HAP-1 (cell line): ENCODE measurements around the gene RPL10.

Experiments
- DNase-seq, 2 experiments: peaks; one replicate each; pipeline ENCODE4 v3.0.0-alpha.2; 2016 to 2020; ENCODE audit warnings: low spot score in 2 of 2
- H3K27me3 ChIP-seq: fragments of 250-450 bp; sonication (Bioruptor Pico); 2 replicates; pipeline ENCODE4 v1.5.1; 2020; ENCODE audit warnings: low read depth, mild to moderate bottlenecking, moderate library complexity
- H3K36me3 ChIP-seq: fragments of 250-450 bp; sonication (Bioruptor Pico); replicated peaks from 2 replicates; pipeline ENCODE4 v1.5.1; 2020; ENCODE audit warnings: mild to moderate bottlenecking
- H3K4me1 ChIP-seq: fragments of 250-450 bp; sonication (Bioruptor Pico); 2 replicates; pipeline ENCODE4 v1.5.1; 2020; ENCODE audit warnings: mild to moderate bottlenecking
- H3K4me3 ChIP-seq: fragments of 250-450 bp; sonication (Bioruptor Pico); 2 replicates; pipeline ENCODE4 v1.5.1; 2020; ENCODE audit warnings: mild to moderate bottlenecking, moderate library complexity
- H3K9me3 ChIP-seq: fragments of 250-450 bp; sonication (Bioruptor Pico); 2 replicates; pipeline ENCODE4 v1.5.1; 2020; ENCODE audit warnings: mild to moderate bottlenecking, moderate library complexity
- in situ Hi-C: fragments of 300-500 bp; cut with MboI; formaldehyde crosslinking; loops from 3 replicates; pipeline ENCODE4 v1.14.3; 2020; ENCODE audit warnings: low sequenced_read_pairs, inconsistent platforms, mixed read lengths

Gene RPL10

DNA sequence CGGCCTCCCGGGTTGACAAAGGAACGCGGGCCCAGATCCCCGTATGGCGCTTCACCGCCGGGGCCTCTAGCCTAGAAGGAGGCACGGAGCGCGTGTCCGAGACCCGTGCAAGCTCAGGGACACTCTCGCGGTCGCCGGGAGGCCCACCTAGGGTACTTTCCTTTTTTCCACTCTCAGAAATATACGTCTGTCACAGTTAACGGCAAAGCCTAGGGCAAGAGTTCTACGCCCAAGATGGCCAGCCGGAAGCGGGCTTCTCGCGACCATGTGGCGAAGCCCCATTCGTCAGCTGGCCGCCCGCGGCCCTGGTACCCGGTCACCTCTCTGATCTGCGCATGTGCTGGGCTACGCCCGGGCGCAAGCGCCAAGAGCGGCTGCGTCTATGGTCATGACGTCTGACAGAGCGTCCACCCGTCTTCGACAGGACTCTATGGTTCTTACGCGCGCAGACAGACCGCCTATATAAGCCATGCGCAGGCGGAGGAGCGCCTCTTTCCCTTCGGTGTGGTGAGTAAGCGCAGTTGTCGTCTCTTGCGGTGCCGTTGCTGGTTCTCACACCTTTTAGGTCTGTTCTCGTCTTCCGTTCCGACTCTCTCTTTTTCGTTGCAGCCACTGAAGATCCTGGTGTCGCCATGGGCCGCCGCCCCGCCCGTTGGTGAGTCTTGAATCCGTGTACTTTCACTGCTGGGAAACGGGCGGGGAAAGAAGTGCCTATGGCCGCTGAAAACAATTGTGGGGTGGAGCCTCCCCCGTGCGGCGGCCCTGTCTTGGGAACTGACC lies at the start of gene RPL10:
Gene RPL10, plus strand, starts transcription at position 490 of the 780 bp plus-strand sequence. Its CDS starts 143 bp downstream, at position 633.
- Histone ChIP-seq H3K4me1 (peaks cover 9% of the 10 kb centered on the region), H3K4me3 (peak within 1 kb of the TSS; percentile 78)
- in situ Hi-C loops, result loop anchor here (25.0 kb wide), 1 partner anchor 364 kb away; the partner anchor contains the start of genes DKC1 and GAB3

DNA sequence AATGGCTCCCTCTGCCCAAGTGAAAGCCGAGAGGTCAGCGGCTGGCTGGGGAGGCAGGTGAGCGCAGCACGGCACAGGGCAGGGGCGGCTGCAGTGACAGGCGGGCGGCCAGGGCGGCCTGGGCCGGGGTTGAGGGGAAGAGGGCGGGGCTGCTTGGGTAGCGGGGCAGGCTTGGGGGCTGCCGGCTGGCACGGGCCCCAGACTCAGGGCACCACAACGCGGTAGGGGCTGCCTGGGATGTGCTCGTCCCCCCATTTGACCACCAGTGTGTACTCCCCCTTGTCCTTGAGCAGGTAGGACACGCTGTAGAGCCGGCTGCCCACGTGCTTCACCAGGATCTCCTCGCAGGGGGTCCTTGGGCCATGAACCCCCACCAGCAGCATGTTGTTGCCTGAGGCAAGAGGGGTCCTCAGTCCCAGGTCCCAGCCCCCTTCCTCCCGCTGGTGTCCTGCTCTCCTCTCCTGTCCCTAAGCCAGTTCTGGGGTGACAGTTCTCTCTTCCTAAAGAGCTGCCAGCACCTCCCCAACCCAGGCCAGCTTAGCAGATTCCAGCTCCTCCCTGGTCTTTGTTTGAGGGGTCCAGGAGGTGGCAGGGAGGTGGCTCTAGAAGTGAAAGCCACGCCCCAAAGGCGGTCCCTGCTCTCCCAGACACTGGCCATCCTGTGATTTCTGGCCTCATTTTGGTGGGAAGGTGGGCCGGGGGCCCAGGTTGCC lies 49.4 kb upstream of the RPL10 start:
- Histone ChIP-seq H3K27me3 (no peaks in the 10 kb centered on the region), H3K9me3 (no peaks in the 10 kb centered on the region), H3K36me3 (peaks cover 58% of the 10 kb centered on the region), H3K4me3 (no peak overlapping the region), H3K4me1 (no peaks in the 10 kb centered on the region)
- no peak for DNase-seq
- in situ Hi-C loops, result loop anchor here (25.0 kb wide), 2 partner anchors 337 to 1412 kb away; partner anchors contain the start of gene IRAK1

More for the DNA sequence above, at the start of gene RPL10:
- Histone ChIP-seq H3K36me3 (peaks cover 32% of the 10 kb centered on the region), H3K27me3 (no peaks in the 10 kb centered on the region), H3K9me3 (no peaks in the 10 kb centered on the region)
- DNase-seq, result peak; percentile 97 to 99

DNA sequence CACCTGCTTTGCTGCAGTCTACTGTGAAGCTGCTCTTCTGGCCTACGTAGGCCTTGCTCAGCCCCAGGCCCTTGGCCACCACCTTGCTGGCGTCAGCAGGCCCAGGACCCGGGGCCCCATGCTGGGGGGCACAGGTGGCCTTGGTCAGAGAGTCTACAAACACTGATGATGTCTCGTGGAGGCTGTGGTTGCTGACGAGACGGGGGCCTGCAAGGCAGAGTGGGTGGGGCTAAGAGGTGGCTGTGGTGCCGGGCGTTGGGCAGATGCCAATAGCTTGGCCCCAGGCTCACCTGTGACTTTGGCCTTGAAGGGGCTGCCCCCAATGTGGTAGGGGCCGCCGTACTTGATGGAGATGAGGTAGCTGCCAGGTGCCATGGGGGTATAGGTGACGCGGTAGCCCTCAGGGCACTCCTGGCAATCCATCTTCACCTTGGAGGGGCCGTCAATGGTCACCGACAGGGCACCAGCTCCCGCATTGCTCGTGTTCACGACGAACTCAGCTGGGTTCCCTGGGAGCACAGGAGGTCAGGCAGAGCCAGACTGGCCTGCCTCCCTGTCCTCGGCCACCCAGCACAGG lies 48.7 kb upstream of the RPL10 start:
- Histone ChIP-seq H3K9me3 (no peaks in the 10 kb centered on the region), H3K4me3 (no peak overlapping the region), H3K27me3 (no peaks in the 10 kb centered on the region), H3K4me1 (no peaks in the 10 kb centered on the region), H3K36me3 (peaks cover 65% of the 10 kb centered on the region)
- in situ Hi-C loops, result loop anchor here (25.0 kb wide), 2 partner anchors 337 to 1412 kb away; partner anchors contain the start of gene IRAK1
- DNase-seq, result no peak

DNA sequence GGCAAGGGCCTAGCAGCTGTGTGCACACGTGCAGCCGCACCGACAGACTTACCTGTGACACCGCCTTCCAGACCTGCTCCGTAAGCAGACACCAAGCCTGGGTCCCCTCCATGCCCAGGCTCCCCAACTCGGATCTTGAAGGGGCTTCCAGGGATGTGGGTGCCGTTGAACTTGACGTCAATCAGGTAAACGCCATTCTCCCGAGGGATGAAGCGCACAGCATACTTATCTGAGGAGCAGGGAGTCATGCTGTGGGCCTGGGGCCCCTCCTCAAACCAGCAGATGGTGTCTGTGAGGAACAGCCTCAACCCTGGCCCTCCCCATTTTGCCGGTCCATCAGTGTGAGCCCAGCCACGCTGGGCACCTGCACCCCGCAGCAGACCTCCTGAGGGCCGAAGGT lies 48.2 kb upstream of the RPL10 start:
- Histone ChIP-seq H3K4me3 (no peak overlapping the region), H3K9me3 (no peaks in the 10 kb centered on the region), H3K4me1 (no peaks in the 10 kb centered on the region), H3K27me3 (no peaks in the 10 kb centered on the region), H3K36me3 (peaks cover 70% of the 10 kb centered on the region)
- no peak for DNase-seq
- in situ Hi-C loops, result loop anchor here (25.0 kb wide), 3 partner anchors 187 to 1413 kb away; partner anchors contain the start of genes G6PD, IKBKG and IRAK1

DNA sequence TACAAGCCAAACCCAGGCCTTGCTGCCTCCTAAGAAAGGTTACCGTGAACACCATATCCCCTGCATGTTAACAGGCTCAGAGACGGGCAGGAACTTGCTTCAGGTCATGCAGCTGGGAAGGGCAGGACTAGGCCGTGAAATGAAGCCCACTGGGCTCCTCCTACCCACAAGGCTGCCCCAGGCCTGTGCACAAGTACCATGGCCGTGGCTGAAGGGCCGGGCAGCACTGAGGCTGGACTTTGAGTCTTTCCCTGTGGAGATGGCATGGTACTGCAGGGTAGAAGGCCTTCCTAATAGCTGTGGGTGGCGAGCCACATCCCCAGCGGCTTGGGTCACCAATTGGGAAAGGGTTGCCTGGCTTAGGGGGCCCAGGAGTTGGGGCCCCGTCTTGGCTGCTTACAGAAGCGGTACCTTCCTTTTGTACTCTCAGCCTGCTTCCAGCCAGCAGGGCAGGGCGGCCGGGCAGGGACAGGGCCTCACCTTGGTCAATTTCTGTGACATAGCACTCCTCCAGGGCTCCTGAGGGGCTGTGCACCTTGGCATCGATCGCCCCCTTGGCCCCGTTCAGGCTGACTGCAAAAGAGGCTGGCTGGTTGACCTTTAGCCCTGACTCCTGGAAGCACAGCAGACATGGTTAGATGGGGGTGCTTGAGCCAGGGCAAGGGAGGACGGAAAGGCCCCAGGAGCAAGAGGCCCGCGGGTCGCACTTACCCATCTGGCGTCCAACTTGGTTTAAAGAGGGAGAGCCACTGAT lies 47.6 kb upstream of the RPL10 start:
- Histone ChIP-seq H3K27me3 (no peaks in the 10 kb centered on the region), H3K4me1 (no peaks in the 10 kb centered on the region), H3K36me3 (peaks cover 76% of the 10 kb centered on the region), H3K4me3 (no peak overlapping the region), H3K9me3 (no peaks in the 10 kb centered on the region)
- in situ Hi-C loops, result loop anchor here (25.0 kb wide), 1 partner anchor 187 kb away; the partner anchor contains the start of genes G6PD and IKBKG
- DNase-seq, result no peak

DNA sequence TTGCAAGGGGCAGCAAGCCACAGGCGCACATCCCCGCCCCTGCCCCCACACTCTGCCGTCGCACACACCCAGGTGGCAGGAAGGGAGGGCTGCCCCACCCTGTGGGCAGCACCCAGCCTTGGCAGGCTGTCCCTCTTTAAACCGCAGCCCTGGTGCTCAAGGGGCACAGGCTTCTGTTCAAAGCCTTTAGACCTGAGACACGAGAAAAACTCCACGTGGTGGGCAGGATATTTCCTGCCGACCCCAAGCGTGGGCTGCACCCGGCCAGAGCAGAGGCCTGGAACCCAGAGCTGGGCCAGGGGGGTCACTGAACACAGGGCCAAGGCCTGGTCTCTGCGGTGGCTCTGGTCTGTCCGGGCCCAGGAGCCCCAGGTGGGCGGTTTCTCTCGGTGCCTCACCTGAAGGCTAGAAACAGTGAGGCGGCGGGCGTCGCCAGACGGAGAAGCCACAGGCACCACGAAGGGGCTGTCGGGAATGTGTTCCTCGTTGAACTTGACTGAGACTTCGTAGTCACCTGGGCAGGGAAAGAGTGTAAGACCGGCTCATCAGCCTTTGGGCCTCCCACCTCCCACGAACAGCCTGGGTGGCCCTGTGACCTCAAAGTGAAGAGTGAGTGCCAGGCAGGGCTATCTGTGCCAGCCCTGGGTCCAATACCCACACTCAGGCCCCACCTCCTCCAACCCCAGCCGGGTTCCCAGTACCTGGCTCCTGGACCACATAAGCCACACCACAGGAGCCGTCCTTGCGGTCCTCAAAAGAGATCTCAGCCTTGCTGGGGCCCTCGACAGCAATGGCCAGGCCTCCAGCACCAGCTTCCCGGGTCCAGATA lies 46.8 kb upstream of the RPL10 start:
- no peaks in the 10 kb centered on the region for H3K9me3 ChIP-seq
- no peaks in the 10 kb centered on the region for H3K27me3 ChIP-seq
- no peak overlapping the region for H3K4me3 ChIP-seq
- H3K4me1 ChIP-seq, result no peaks in the 10 kb centered on the region
- DNase-seq, result no peak
- H3K36me3 ChIP-seq, result peaks cover 84% of the 10 kb centered on the region
- in situ Hi-C loops, result loop anchor here (25.0 kb wide), 1 partner anchor 186 kb away; the partner anchor contains the start of genes G6PD and IKBKG

DNA sequence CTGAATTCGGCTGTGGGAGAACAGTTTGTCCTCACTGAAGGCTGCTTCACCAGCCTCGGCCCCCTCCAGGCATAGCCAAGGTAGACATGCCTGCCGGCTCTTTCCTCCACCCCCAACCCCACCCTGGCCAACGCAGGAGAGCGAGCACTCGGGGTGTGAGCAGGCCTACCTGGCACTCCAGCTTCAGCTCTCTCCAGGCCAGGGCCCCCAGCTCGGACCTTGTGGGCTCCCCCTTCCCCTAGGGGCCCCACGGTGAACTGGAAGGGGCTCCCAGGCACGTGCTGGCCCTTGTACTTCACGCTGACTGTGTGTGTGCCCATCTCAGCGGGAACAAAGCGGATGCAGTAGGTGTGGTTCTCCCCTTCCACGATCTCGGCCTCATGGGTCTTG lies 46.2 kb upstream of the RPL10 start:
- H3K4me1 ChIP-seq, result no peaks in the 10 kb centered on the region
- in situ Hi-C loops, result loop anchor here (25.0 kb wide), 1 partner anchor 185 kb away; the partner anchor contains the start of genes G6PD and IKBKG
- H3K36me3 ChIP-seq, result peaks cover 90% of the 10 kb centered on the region
- no peaks in the 10 kb centered on the region for H3K27me3 ChIP-seq
- DNase-seq, result no peak
- no peak overlapping the region for H3K4me3 ChIP-seq
- no peaks in the 10 kb centered on the region for H3K9me3 ChIP-seq

DNA sequence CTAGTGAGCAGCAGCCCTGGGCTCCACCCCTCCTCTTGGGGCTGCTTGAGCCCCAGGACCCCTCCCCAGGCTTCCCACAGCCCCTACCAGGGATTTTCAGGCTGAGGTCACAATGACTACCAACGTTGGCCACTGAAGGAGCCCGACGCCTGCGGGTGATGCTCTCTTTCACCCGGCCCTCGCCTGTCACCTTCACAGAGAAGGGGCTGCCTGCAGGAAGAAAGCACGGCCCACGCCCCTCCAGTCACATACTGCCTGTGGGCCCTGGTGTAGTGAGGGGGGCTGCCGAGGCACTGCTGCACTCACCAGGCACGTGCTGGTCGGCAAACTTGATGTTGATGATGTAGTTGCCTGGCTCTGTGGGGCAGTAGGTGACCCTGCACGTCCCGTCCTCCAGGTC lies 45.7 kb upstream of the RPL10 start:
- Histone ChIP-seq H3K36me3 (peaks cover 95% of the 10 kb centered on the region), H3K27me3 (no peaks in the 10 kb centered on the region), H3K9me3 (no peaks in the 10 kb centered on the region), H3K4me3 (no peak overlapping the region), H3K4me1 (no peaks in the 10 kb centered on the region)
- in situ Hi-C loops, result loop anchor here (25.0 kb wide), 1 partner anchor 185 kb away; the partner anchor contains the start of genes G6PD and IKBKG
- no peak for DNase-seq

DNA sequence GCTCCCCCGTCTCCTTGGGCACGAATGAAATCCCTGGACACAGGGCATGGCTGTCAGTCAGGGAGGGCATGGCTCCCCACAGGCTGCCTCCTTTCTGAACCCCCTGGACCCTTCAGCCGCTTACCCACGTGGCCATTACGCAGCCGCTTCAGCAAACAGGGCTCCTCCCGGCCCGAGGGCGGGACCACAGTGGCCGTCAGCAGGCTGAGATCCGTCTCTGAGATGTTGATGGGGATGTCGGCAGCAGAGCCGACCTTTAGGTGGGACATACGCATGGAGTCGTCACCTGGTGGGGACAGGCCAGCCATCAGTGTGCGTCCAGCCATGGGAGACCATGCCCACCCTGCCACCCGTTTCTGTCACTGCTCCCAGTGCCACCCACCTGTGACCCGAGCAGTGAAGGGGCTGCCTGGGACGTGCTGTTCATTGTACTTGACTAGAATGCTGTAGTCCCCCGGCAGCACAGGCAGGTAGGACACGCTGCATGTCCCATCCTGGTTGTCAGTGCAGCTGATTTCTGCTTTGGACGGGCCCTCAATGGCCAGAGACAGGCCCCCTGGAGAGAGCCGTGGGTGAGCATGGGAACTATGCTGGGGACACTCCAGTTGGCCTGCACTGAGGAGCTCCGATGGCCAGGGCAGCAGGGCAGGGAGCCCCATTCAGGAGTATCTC lies 44.9 kb upstream of the RPL10 start:
- peaks cover 100% of the 10 kb centered on the region for H3K36me3 ChIP-seq
- DNase-seq, result no peak
- in situ Hi-C loops, result loop anchor here (25.0 kb wide), 1 partner anchor 184 kb away; the partner anchor contains the start of genes G6PD and IKBKG
- H3K4me1 ChIP-seq, result no peaks in the 10 kb centered on the region
- H3K9me3 ChIP-seq, result no peaks in the 10 kb centered on the region
- H3K4me3 ChIP-seq, result no peak overlapping the region
- H3K27me3 ChIP-seq, result no peaks in the 10 kb centered on the region

DNA sequence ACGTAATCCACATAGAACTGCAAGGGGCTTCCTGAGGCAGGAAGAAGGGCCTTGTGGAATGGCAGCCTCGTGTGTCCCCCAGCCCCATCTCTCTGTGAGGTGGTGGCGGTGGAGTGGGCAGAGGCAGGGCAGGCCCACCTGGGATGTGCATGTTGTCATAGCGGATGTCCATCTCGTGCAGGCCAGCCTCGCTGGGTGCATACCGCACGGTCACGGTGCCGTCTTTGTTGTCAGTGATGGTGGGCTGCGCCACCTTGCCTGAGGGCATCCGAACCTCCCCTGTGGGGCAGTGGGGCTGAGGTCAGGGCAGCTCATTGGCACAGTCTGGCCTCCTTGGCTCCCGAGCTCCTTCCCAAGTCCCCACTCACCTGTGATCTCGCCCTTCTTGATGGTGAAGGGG lies 44.2 kb upstream of the RPL10 start:
- Histone ChIP-seq H3K9me3 (no peaks in the 10 kb centered on the region), H3K4me1 (no peaks in the 10 kb centered on the region), H3K27me3 (no peaks in the 10 kb centered on the region), H3K36me3 (peaks cover 100% of the 10 kb centered on the region), H3K4me3 (no peak overlapping the region)
- in situ Hi-C loops, result loop anchor here (25.0 kb wide), 1 partner anchor 183 kb away; the partner anchor contains the start of genes G6PD and IKBKG
- no peak for DNase-seq

DNA sequence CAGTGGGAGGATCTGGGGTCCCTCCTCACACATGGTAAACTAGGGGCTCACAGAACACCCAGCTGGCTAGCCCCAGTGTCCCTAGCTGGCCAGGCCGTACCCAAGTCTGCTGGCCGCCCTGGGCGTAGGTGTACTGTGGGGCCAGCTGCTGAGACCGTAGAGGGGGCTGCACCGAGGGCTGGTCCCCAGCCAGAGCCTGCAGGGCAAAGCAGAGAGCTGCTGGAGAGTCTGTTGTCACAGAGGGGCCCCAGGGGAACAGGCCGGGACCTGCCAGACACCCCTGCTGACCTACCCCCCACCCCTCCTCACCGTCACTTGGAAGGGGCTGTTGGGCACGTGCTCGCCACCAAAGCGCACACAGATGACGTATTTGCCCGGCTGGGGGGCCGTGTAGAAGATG lies 43.7 kb upstream of the RPL10 start:
- in situ Hi-C loops, result loop anchor here (25.0 kb wide), 1 partner anchor 183 kb away; the partner anchor contains the start of genes G6PD and IKBKG
- Histone ChIP-seq H3K9me3 (no peaks in the 10 kb centered on the region), H3K4me3 (no peak overlapping the region), H3K27me3 (no peaks in the 10 kb centered on the region), H3K4me1 (no peaks in the 10 kb centered on the region), H3K36me3 (peaks cover 100% of the 10 kb centered on the region)
- DNase-seq, result no peak
